MCF 10A (cell line): Measurements from ENCODE around the gene TMEM26. TPM values are rescaled to one million over a fixed set of nuclear protein-coding genes. Genes with fewer than 3 reads are reported as not detected.
A peak's percentile ranks its signal among the peaks of the same experiment; 100 is the strongest.

Experiments
- BruUV-seq: library from RNA; stranded (reverse); fragments of 400-500 nt; replicated peaks from 2 replicates; lab custom pipeline; 2021; lab: Mats Ljungman, UMichigan
- CTCF ChIA-PET: fragments of 300-600 bp; sonication (Branson Sonifier 250); formaldehyde crosslinking; extraction: SDS; loops from one replicate; lab custom pipeline; 2021; ENCODE audit warnings: antibody characterized with exemption, inconsistent platforms; lab: Yijun Ruan, JAX
- POLR2A ChIA-PET: fragments of 300-600, 350-650 bp; sonication (Branson Sonifier 250); formaldehyde crosslinking; extraction: SDS; loops from one replicate; lab custom pipeline; 2020; ENCODE audit warnings: antibody characterized with exemption, inconsistent platforms; lab: Yijun Ruan, JAX
- DNase-seq: peaks from one replicate; pipeline ENCODE4 v3.0.0-alpha.2; 2018; ENCODE audit not compliant: unreplicated experiment
- H3K27ac Mint-ChIP-seq: one replicate; pipeline ENCODE4 v1.8.0; 2022; ENCODE audit warnings: mild to moderate bottlenecking, low read depth, mixed read lengths; ENCODE audit not compliant: unreplicated experiment
- H3K27me3 Mint-ChIP-seq: one replicate; pipeline ENCODE4 v1.8.0; 2022; ENCODE audit warnings: mixed read lengths; ENCODE audit not compliant: insufficient read depth, unreplicated experiment
- H3K36me3 Mint-ChIP-seq: one replicate; pipeline ENCODE4 v1.8.0; 2022; ENCODE audit warnings: mild to moderate bottlenecking, moderate library complexity, mixed read lengths; ENCODE audit not compliant: insufficient read depth, unreplicated experiment
- H3K4me1 Mint-ChIP-seq: one replicate; pipeline ENCODE4 v1.8.0; 2022; ENCODE audit warnings: mixed read lengths; ENCODE audit not compliant: insufficient read depth, unreplicated experiment
- H3K4me3 Mint-ChIP-seq: one replicate; pipeline ENCODE4 v1.8.0; 2022; ENCODE audit warnings: mild to moderate bottlenecking, moderate library complexity, mixed read lengths; ENCODE audit not compliant: unreplicated experiment
- H3K9me3 Mint-ChIP-seq: one replicate; pipeline ENCODE4 v1.8.0; 2022; ENCODE audit warnings: mixed read lengths; ENCODE audit not compliant: unreplicated experiment
- CTCF ChIP-seq: fragments of 200-600 bp; IDR thresholded peaks from one replicate; pipeline ENCODE4 v1.8.0; 2022; ENCODE audit warnings: antibody characterized with exemption, mild to moderate bottlenecking; ENCODE audit not compliant: unreplicated experiment
- intact Hi-C: fragments of 100-400 bp; cut with micrococcal nuclease; formaldehyde crosslinking; loops from 2 replicates; pipeline ENCODE4 v1.14.1; 2022
- total RNA-seq: library from RNA; stranded (reverse); gene quantifications from 2 replicates; pipeline ENCODE4 v1.2.3, GENCODE V29; 2022

The TMEM26 gene
- total RNA-seq, 1 experiment from 2014 or later: not detected

- Mint-ChIP-seq H3K9me3 (no peaks in the 10 kb centered on the region), H3K36me3 (no peaks in the 10 kb centered on the region), H3K27ac (no peak overlapping the region), H3K4me3 (no peak overlapping the region), H3K4me1 (peaks cover 10% of the 10 kb centered on the region), H3K27me3 (no peaks in the 10 kb centered on the region)
- no peak for TF ChIP-seq CTCF
- no peak for DNase-seq
- intact Hi-C loops: no loop called here
- BruUV-seq: no TSS peak
- CTCF ChIA-PET: no interaction called here
- POLR2A ChIA-PET: interaction anchor here (1.3 kb wide), 1 partner anchor 15 kb away, joined by 3 read pairs; no protein-coding TSS in a partner anchor
Observed at GRCh38 chr10:61448841-61449600, 4.2 kb downstream of the TMEM26 start.

GRCh38 chr10:61448091-61448490 lies 5.1 kb downstream of the TMEM26 start:
- POLR2A ChIA-PET: no interaction called here
- Mint-ChIP-seq H3K4me3 (no peak overlapping the region), H3K9me3 (no peaks in the 10 kb centered on the region), H3K36me3 (no peaks in the 10 kb centered on the region), H3K4me1 (peaks cover 10% of the 10 kb centered on the region), H3K27me3 (no peaks in the 10 kb centered on the region), H3K27ac (peak overlapping the region; percentile 61)
- DNase-seq: no peak
- intact Hi-C loops: no loop called here
- CTCF ChIA-PET: no interaction called here
- no peak for TF ChIP-seq CTCF
- BruUV-seq: no TSS peak

- H3K4me3 Mint-ChIP-seq: no peak overlapping the region
- POLR2A ChIA-PET: no interaction called here
- no peaks in the 10 kb centered on the region for H3K36me3 Mint-ChIP-seq
- CTCF ChIA-PET: interaction anchor here (0.6 to 1.3 kb wide), 2 partner anchors 13 to 746 kb away, joined by 4 to 5 read pairs; no protein-coding TSS in a partner anchor
- H3K27me3 Mint-ChIP-seq: no peaks in the 10 kb centered on the region
- no peaks in the 10 kb centered on the region for H3K9me3 Mint-ChIP-seq
- no TSS peak for BruUV-seq
- DNase-seq: no peak
- peaks cover 11% of the 10 kb centered on the region for H3K4me1 Mint-ChIP-seq
- TF ChIP-seq CTCF: no peak
- intact Hi-C loops: no loop called here
- peak overlapping the region; percentile 32 for H3K27ac Mint-ChIP-seq
Observed at GRCh38 chr10:61439058-61439609, 14.0 kb downstream of the TMEM26 start.
